Ectodermal cell (in vitro differentiated cells): ENCODE results near the gene SLC25A38. TPM values are rescaled to one million over a fixed set of nuclear protein-coding genes. Genes with fewer than 3 reads are reported as not detected.
A peak's percentile ranks its signal among the peaks of the same experiment; 100 is the strongest.

Source experiments
- H3K27ac ChIP-seq: 2 replicates; pipeline ENCODE4 v1.7.0; 2013; ENCODE audit warnings: mild to moderate bottlenecking, low read depth, low read length; ENCODE audit not compliant: insufficient read depth, poor library complexity, severe bottlenecking
- H3K27me3 ChIP-seq: 2 replicates; pipeline ENCODE4 v1.7.0; 2013; ENCODE audit warnings: mild to moderate bottlenecking, low read length; ENCODE audit not compliant: insufficient read depth, control insufficient read depth, poor library complexity, severe bottlenecking
- H3K36me3 ChIP-seq: one replicate; pipeline ENCODE4 v1.7.0; 2013; ENCODE audit warnings: low read length; ENCODE audit not compliant: control insufficient read depth, insufficient read depth
- H3K4me1 ChIP-seq: one replicate; pipeline ENCODE4 v1.7.0; 2013; ENCODE audit warnings: low read length; ENCODE audit not compliant: control insufficient read depth, insufficient read depth
- H3K4me3 ChIP-seq: 2 replicates; pipeline ENCODE4 v1.7.0; 2013; ENCODE audit warnings: low read depth, low read length, control low read depth; ENCODE audit not compliant: insufficient read depth
- H3K9me3 ChIP-seq: 2 replicates; pipeline ENCODE4 v1.7.0; 2013; ENCODE audit warnings: mild to moderate bottlenecking, low read length, moderate library complexity; ENCODE audit not compliant: control insufficient read depth
- WGBS, 2 experiments: methylation state at CpG; one replicate each; pipeline ENCODE4 v1.1.7; 2013; ENCODE audit warnings: missing lambda C conversion rate in 2 of 2; 5-methylcytosine and 5-hydroxymethylcytosine counted together
- polyA plus RNA-seq, 4 experiments: library from polyadenylated mRNA; stranded (reverse); fragments of 50-300 nt; gene quantifications; one replicate each; pipeline ENCODE4 v1.2.3, GENCODE V29; 2013

The SLC25A38 gene, protein sequence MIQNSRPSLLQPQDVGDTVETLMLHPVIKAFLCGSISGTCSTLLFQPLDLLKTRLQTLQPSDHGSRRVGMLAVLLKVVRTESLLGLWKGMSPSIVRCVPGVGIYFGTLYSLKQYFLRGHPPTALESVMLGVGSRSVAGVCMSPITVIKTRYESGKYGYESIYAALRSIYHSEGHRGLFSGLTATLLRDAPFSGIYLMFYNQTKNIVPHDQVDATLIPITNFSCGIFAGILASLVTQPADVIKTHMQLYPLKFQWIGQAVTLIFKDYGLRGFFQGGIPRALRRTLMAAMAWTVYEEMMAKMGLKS
- 25.7 TPM for polyA plus RNA-seq (2013, experiment 1 of 4)
- 29.6 TPM for polyA plus RNA-seq (2013, experiment 2 of 4)
- 22.5 TPM for polyA plus RNA-seq (2013, experiment 3 of 4)
- 22.8 TPM for polyA plus RNA-seq (2013, experiment 4 of 4)

DNA sequence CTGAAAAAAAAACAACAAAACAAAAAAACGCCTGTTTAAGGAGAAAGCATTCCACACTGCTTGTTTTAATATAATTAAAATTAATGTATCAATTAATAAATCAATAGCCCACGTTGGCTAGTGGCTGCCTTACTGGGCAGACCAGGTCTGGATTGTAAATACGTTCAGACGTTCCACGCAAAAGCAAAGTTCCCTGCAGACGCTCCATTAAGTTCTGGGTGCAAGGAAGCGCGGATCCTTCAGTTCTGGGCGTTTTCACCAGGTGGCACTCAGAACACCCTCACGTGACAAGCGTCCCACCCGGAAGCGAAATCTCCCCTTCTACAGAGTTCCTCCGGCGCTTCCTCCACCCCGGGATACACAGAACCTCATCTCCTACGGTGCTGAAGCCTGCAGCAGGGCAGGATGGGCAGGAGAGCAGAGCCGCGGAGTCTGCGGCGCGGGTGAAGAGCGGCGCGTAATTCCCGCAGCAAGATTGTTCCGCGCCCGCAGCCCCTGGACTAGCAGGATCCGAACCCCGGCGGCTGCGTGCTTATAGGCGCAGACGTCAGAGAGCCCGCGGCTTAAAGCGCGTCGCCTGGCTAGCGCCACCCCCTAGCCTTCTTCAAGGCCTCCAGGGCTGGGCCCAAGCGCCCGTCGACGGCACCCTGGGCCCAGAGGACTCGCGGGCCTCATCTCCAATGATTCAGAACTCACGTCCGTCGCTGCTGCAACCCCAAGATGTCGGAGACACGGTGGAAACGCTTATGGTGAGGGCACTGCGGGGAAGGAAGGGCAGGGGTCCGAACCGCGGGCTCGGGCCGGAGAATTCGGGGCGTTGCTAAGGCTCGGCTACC lies at the start of gene SLC25A38:
Gene SLC25A38 (plus strand): TSS at position 326 of the 836 bp plus-strand sequence. CDS start 355 bp downstream, at position 681.
- no peaks in the 10 kb centered on the region for H3K4me1 ChIP-seq
- peak within 1 kb of the TSS; percentile 82 for H3K4me3 ChIP-seq
- H3K27me3 ChIP-seq: no peaks in the 10 kb centered on the region
- peak within 1 kb of the TSS; percentile 90 for H3K27ac ChIP-seq
- 0% methylated on average over 61 of the region's 62 CpGs for WGBS, 2 experiments
- H3K36me3 ChIP-seq: no peaks in the 10 kb centered on the region
- no peaks in the 10 kb centered on the region for H3K9me3 ChIP-seq

DNA sequence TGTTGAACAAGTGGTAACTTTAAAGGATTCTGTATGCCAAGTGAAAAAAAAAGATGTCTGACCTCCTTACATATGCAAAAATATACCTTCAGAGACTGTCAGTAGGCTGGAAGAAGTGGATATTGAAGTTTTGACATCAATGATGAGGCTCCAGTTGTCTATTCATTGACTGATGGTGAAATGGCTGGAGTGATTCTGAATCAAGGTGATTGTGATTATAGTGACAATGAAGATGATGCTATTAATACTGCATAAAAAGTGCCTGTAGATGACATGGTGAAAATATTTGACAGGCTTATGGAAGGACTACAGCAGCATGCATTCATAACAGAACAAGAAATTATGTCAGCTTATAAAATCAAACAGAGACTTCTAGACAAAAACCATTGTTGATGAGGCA lies 49.6 kb upstream of the SLC25A38 start:
- no peaks in the 10 kb centered on the region for H3K9me3 ChIP-seq
- H3K36me3 ChIP-seq: no peaks in the 10 kb centered on the region
- no peaks in the 10 kb centered on the region for H3K4me1 ChIP-seq
- no peak overlapping the region for H3K27ac ChIP-seq
- H3K4me3 ChIP-seq: no peak overlapping the region
- H3K27me3 ChIP-seq: no peaks in the 10 kb centered on the region

DNA sequence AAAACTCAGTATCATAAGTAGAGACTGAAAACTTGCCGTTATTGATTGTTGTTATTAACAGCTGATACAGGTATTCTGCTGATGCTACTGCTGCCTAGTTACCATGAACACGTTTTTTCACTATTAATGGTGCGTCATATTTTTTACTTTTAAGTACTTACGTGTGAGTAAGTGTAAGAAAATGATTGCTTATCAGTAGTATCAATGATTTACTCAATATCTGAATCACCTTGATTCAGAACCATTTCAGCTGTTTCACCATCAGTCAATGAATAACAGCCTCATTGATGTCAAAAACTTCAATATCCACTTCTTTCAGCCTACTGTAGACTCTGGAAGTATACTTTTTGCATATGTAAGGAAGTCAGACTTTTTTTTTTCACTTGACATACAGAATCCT lies 49.0 kb upstream of the SLC25A38 start:
- WGBS, 2 experiments: 96 to 97% methylated on average over 3 to 4 of the region's 4 CpGs
- H3K36me3 ChIP-seq: no peaks in the 10 kb centered on the region
- no peak overlapping the region for H3K4me3 ChIP-seq
- H3K27me3 ChIP-seq: no peaks in the 10 kb centered on the region
- H3K27ac ChIP-seq: no peak overlapping the region
- H3K4me1 ChIP-seq: no peaks in the 10 kb centered on the region
- no peaks in the 10 kb centered on the region for H3K9me3 ChIP-seq

DNA sequence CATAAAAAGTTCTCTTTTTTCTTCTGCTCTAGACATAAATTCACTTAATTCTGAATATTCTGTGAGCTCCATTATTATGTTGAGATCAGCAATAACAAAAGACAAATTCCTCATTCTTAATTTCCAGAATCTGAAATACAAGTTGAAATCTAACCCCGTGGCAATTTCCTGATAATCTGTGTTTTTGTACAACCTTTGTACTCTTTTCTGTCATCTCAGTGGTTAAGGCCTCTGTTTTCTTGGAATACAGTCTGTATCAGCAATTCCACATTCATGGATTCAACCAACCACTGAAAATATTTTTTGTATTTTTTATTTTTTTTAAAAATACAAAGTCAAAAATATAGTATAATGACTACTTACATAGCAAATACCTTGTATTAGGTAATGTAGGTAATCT lies 45.0 kb upstream of the SLC25A38 start:
- H3K27me3 ChIP-seq: no peaks in the 10 kb centered on the region
- 90 to 100% methylated on average over 1 of the region's 1 CpG for WGBS, 2 experiments
- no peak overlapping the region for H3K4me3 ChIP-seq
- no peaks in the 10 kb centered on the region for H3K9me3 ChIP-seq
- H3K27ac ChIP-seq: no peak overlapping the region
- H3K4me1 ChIP-seq: no peaks in the 10 kb centered on the region
- H3K36me3 ChIP-seq: no peaks in the 10 kb centered on the region

DNA sequence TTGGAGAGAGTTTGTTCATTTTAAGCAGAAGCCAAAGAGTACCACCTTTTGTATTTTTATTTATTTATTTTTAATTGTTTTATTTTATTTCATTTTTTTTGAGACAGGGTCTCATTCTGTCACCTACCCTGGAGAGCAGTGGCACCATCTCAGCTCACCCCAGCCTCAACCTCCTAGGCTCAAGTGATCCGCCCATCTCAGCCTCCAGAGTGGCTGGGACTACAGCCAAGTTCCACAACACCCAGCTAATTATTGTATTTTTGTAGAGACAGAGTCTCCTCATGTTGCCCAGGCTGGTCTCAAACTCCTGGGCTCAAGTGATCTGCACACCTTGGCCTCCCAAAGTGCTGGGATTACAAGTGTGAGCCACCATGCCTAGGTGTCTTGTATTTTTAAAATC lies 44.1 kb upstream of the SLC25A38 start:
- Histone ChIP-seq H3K4me1 (no peaks in the 10 kb centered on the region), H3K36me3 (no peaks in the 10 kb centered on the region), H3K9me3 (no peaks in the 10 kb centered on the region), H3K4me3 (no peak overlapping the region), H3K27me3 (no peaks in the 10 kb centered on the region), H3K27ac (no peak overlapping the region)
- WGBS, 2 experiments: 85 to 90% methylated on average over 1 of the region's 1 CpG

DNA sequence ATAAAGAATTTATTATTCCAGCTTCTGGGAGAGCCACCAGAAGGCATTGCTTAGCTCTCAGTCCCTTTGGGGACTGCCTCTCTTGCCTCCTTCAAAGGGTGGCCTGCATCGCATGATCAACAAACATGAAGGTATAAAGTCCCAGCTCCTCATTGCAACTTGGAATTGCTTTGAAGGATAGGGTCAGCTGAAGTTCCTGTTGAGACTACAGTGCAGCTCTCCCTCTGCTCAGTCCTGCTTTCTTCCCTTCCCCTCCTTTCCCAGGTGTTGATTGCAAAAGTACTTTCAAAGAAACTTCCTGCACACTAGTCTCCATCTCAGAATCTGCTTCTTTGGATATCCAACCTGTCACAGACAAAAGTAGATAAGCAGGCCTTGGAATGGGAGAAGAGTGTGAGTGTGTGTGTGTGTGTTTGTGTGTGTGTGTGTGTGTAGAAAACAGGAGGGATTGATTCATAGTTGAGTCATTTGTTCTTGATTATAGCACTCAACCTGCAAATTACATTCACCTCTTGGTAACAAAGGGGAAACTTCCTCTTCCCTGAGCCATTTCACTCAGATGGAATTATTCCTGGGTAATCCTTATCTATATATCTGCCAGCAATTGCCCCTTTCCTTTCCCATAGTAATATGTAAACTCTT lies 40.0 kb upstream of the SLC25A38 start:
- no peaks in the 10 kb centered on the region for H3K27me3 ChIP-seq
- no peaks in the 10 kb centered on the region for H3K9me3 ChIP-seq
- H3K27ac ChIP-seq: no peak overlapping the region
- H3K36me3 ChIP-seq: no peaks in the 10 kb centered on the region
- no peaks in the 10 kb centered on the region for H3K4me1 ChIP-seq
- 94% methylated on average over 1 of the region's 1 CpG for WGBS, 2 experiments
- no peak overlapping the region for H3K4me3 ChIP-seq

DNA sequence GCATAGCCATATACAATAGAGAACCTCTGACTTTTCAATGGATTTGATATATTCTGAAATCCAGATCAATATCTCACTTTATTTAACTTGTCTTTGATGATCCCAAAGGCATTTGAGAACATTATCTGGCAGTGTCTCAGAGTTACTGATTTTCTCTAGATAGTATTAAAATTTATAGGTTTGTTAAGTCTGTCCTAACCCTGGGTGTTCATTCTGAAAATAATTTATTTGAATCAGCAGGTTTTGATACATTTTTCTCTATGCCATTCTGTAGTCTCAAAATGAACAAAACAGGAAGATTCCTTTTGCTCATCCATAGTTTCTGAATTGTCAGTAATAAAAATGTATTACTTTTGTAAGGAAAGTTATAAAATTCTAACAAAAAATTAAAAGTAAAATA lies 39.4 kb upstream of the SLC25A38 start:
- no peaks in the 10 kb centered on the region for H3K36me3 ChIP-seq
- H3K4me1 ChIP-seq: no peaks in the 10 kb centered on the region
- no peak overlapping the region for H3K4me3 ChIP-seq
- H3K27me3 ChIP-seq: no peaks in the 10 kb centered on the region
- no peak overlapping the region for H3K27ac ChIP-seq
- no peaks in the 10 kb centered on the region for H3K9me3 ChIP-seq

DNA sequence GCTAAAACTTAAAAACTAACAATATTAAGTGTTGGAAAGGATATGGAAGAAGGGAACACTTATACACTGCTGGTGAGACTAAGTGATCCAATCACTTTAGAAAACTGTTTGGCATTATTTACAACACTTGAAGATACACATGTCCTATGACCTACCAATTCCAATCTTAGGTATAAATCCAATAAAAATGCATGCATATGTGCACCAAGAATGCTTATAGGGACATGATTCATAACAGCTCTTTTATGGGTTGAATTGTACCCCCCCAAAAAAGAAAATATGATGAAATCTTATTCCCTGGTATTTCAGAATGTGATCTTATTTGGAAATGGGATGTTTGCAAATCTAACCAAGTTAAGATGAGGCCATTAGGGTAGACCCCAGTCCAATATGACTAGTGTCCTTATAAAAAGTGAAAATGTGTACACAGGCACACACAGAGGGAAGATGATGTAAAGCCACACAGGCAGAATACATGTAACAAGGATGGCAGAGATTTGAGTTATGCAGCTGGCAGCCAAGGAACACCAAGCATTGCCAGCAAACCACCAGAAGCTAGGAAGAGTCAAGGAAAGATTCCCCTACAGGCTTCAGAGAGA lies 38.3 kb upstream of the SLC25A38 start:
- H3K9me3 ChIP-seq: no peaks in the 10 kb centered on the region
- H3K36me3 ChIP-seq: no peaks in the 10 kb centered on the region
- H3K27me3 ChIP-seq: no peaks in the 10 kb centered on the region
- H3K4me3 ChIP-seq: no peak overlapping the region
- H3K27ac ChIP-seq: no peak overlapping the region
- no peaks in the 10 kb centered on the region for H3K4me1 ChIP-seq

DNA sequence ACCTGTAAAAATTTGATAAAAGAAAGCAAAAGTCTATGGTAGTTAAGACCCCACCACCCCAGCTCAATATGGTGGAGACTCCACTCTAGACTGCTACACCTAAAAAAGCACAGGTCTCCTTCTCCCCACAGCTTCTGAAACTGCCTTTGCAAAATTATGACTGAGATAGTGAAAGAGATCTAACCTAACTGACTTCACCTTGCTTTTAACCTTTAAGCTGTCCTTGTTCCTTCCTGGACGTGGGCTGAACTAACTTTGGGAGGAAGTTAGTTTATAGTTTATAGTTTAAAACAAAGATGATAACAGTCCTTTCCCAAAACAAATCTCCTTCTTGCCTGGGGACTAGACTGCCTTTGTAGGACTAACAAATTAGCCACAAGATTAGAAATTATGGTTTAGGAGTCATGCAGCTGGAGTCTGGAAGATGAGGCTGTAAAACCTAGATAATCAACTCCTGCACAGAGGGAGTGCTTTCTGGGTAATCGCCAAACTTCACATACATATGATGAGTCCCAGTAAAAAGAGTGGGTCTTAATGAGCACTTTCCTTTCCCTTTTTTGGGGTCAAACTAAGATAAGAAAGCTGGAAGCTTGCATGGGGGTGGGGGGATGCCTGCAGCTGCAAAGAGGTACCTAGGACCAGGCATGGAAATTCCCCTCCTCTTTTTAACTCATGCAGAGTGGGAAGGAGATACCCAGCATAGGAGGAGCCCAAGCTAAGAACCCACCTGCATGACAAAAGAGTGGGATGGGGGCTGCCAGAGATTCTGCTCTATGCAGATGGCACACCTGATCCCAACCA lies 36.2 kb upstream of the SLC25A38 start:
- no peak overlapping the region for H3K27ac ChIP-seq
- no peak overlapping the region for H3K4me3 ChIP-seq
- no peaks in the 10 kb centered on the region for H3K4me1 ChIP-seq
- H3K27me3 ChIP-seq: no peaks in the 10 kb centered on the region
- 86 to 100% methylated on average over 1 of the region's 2 CpGs for WGBS, 2 experiments
- H3K36me3 ChIP-seq: no peaks in the 10 kb centered on the region
- H3K9me3 ChIP-seq: no peaks in the 10 kb centered on the region
